Measurements from ENCODE around the gene CCNI. TPM values are rescaled to one million over a fixed set of nuclear protein-coding genes. Genes with fewer than 3 reads are reported as not detected.

Gene CCNI
- polyA plus RNA-seq, 1 of the 3 experiments (the other 2 are of a cell fraction) = 56.8 TPM

GRCh38 chr4:76998251-76998901, 77.4 kb downstream of the CCNI start:
- ChIA-PET POLR2A (no interaction called here), CTCF (no interaction called here)
- TF ChIP-seq EP300 (IDR thresholded peaks at IDR 0.05; ENCODE audit: borderline replicate concordance in 1 of 2, low read depth in 1 of 2, low read length in 1 of 2) (no peak), MXI1 (IDR thresholded peaks at IDR 0.05; ENCODE audit: low read depth, low read length) (no peak), USF2 (IDR thresholded peaks at IDR 0.05; ENCODE audit: borderline replicate concordance, low read depth, low read length) (no peak), FOXJ3 (CRISPR knock-in tag; IDR thresholded peaks at IDR 0.05) (no peak), NRF1 (IDR thresholded peaks at IDR 0.05; ENCODE audit: low read depth, low read length) (no peak), GATA2 (CRISPR knock-in tag; IDR thresholded peaks at IDR 0.05) (no peak), RFX5 (IDR thresholded peaks at IDR 0.05; ENCODE audit: low read length) (no peak), MEF2A (IDR thresholded peaks at IDR 0.05; ENCODE audit: borderline replicate concordance, low read depth) (no peak), FOSL2 (IDR thresholded peaks at IDR 0.05; ENCODE audit: borderline replicate concordance, low read depth) (no peak), ELF1 (IDR thresholded peaks at IDR 0.05) (no peak), ZBTB33 (IDR thresholded peaks at IDR 0.05; ENCODE audit: borderline replicate concordance, low read depth) (no peak), POLR2AphosphoS5 (IDR thresholded peaks at IDR 0.05; ENCODE audit: low read depth, low read length) (no peak), MAX (IDR thresholded peaks at IDR 0.05; ENCODE audit: low read depth) (no peak)
- no peaks in the 10 kb centered on the region; the same call in 1 of the 2 replicates for H4K20me1 ChIP-seq (ENCODE audit: insufficient read depth)
- H3K9ac ChIP-seq = no peak overlapping the region
- no peak for DNase-seq
- H3F3A ChIP-seq (replicated peaks; ENCODE audit: insufficient read depth) = peaks cover 33% of the 10 kb centered on the region
- no peak overlapping the region for H3K4me2 ChIP-seq
- 79% methylated on average over 8 of the region's 8 CpGs for WGBS (ENCODE audit: low lambda C conversion rate)
- no peak overlapping the region for H3K4me3 ChIP-seq (ENCODE audit: low read depth in 2 of 2, low read length in 1 of 2)
- peak overlapping the region; percentile 25 to 92; a peak in 2 of 4 replicates for H3K27ac ChIP-seq (ENCODE audit: low read depth in 2 of 2, low read length in 1 of 2)
- H3K79me2 ChIP-seq (ENCODE audit: insufficient read depth) = peaks cover 66% of the 10 kb centered on the region
- H2AFZ ChIP-seq (ENCODE audit: low read depth) = no peak overlapping the region
- H3K9me2 ChIP-seq = no peaks in the 10 kb centered on the region
- peaks cover 4 to 34% of the 10 kb centered on the region in 2 experiments; a peak in 3 of 4 replicates for H3K4me1 ChIP-seq (ENCODE audit: control insufficient read depth in 1 of 2, insufficient read depth in 2 of 2, low read depth in 1 of 2, low read length in 1 of 2)
- no peaks in the 10 kb centered on the region for H3K27me3 ChIP-seq (ENCODE audit: insufficient read depth)
- no peaks in the 10 kb centered on the region for H3K9me3 ChIP-seq
- H3K36me3 ChIP-seq (replicated peaks in 1 of 2; ENCODE audit: control insufficient read depth in 1 of 2, insufficient read depth in 2 of 2, low read length in 1 of 2) = peaks cover 50 to 57% of the 10 kb centered on the region in 2 experiments

GRCh38 chr4:76997532-76997931, 78.3 kb downstream of the CCNI start:
- peaks cover 44 to 51% of the 10 kb centered on the region in 2 experiments for H3K36me3 ChIP-seq (replicated peaks in 1 of 2; ENCODE audit: control insufficient read depth in 1 of 2, insufficient read depth in 2 of 2, low read length in 1 of 2)
- DNase-seq = no peak
- H3K9ac ChIP-seq = no peak overlapping the region
- H2AFZ ChIP-seq (ENCODE audit: low read depth) = no peak overlapping the region
- no peak overlapping the region for H3K27ac ChIP-seq (ENCODE audit: low read depth in 2 of 2, low read length in 1 of 2)
- no peaks in the 10 kb centered on the region for H3K9me2 ChIP-seq
- peaks cover 70% of the 10 kb centered on the region for H3K79me2 ChIP-seq (ENCODE audit: insufficient read depth)
- no peaks in the 10 kb centered on the region for H3K27me3 ChIP-seq (ENCODE audit: insufficient read depth)
- ChIA-PET CTCF (no interaction called here), POLR2A (no interaction called here)
- H3K4me3 ChIP-seq (ENCODE audit: low read depth in 2 of 2, low read length in 1 of 2) = no peak overlapping the region
- peaks cover 4 to 26% of the 10 kb centered on the region in 2 experiments; a peak in 3 of 4 replicates for H3K4me1 ChIP-seq (ENCODE audit: control insufficient read depth in 1 of 2, insufficient read depth in 2 of 2, low read depth in 1 of 2, low read length in 1 of 2)
- no peaks in the 10 kb centered on the region; the same call in 1 of the 2 replicates for H4K20me1 ChIP-seq (ENCODE audit: insufficient read depth)
- H3K4me2 ChIP-seq = no peak overlapping the region
- 99% methylated on average over 5 of the region's 5 CpGs for WGBS (ENCODE audit: low lambda C conversion rate)
- no peaks in the 10 kb centered on the region for H3K9me3 ChIP-seq
- peaks cover 33% of the 10 kb centered on the region for H3F3A ChIP-seq (replicated peaks; ENCODE audit: insufficient read depth)
- TF ChIP-seq POLR2AphosphoS5 (IDR thresholded peaks at IDR 0.05; ENCODE audit: low read depth, low read length) (no peak), FOSL2 (IDR thresholded peaks at IDR 0.05; ENCODE audit: borderline replicate concordance, low read depth) (no peak), FOXM1 (IDR thresholded peaks at IDR 0.05; ENCODE audit: low read depth) (no peak), IRF3 (IDR thresholded peaks at IDR 0.05; ENCODE audit: low read depth, low read length) (no peak), EZH2phosphoT487 (IDR thresholded peaks at IDR 0.05; ENCODE audit: borderline replicate concordance, low read depth) (no peak), EP300 (IDR thresholded peaks at IDR 0.05; ENCODE audit: borderline replicate concordance in 1 of 2, low read depth in 1 of 2, low read length in 1 of 2) (no peak), SMC3 (IDR thresholded peaks at IDR 0.05; ENCODE audit: low read depth, low read length) (no peak), TEAD4 (IDR thresholded peaks at IDR 0.05; ENCODE audit: borderline replicate concordance, insufficient read depth) (no peak), ZBTB33 (IDR thresholded peaks at IDR 0.05; ENCODE audit: borderline replicate concordance, low read depth) (no peak)

All from SK-N-SH (cell line).